GM21825 (cell line): ENCODE measurements around the gene TTC28.
"Not testable (repeated sequence)": the region's sequence is repeated elsewhere in the genome, so short reads cannot be mapped to it uniquely, and the experiment has no call there.

Experiments used
- ATAC-seq: cut with Tn5 transposase; IDR thresholded peaks from one replicate; pipeline ENCODE4 v1.9.1; 2021; ENCODE audit warnings: mild to moderate bottlenecking, moderate library complexity; ENCODE audit not compliant: unreplicated experiment

Gene TTC28

GRCh38 chr22:28118957-28119631, 560.5 kb downstream of the TTC28 start:
- no peak for ATAC-seq

GRCh38 chr22:28116219-28116673, 563.4 kb downstream of the TTC28 start:
- no peak for ATAC-seq

GRCh38 chr22:28115426-28115825, 564.2 kb downstream of the TTC28 start:
- ATAC-seq: no peak

GRCh38 chr22:28112548-28113043, 567.0 kb downstream of the TTC28 start:
- no peak for ATAC-seq

GRCh38 chr22:28112190-28112544, 567.5 kb downstream of the TTC28 start:
- ATAC-seq: no peak

- no peak for ATAC-seq
Observed at GRCh38 chr22:28111501-28112189, 568.0 kb downstream of the TTC28 start.

GRCh38 chr22:28108851-28109250, 570.8 kb downstream of the TTC28 start:
- ATAC-seq: no peak

GRCh38 chr22:28106617-28107016, 573.0 kb downstream of the TTC28 start:
- ATAC-seq: no peak

- ATAC-seq: no peak
Observed at GRCh38 chr22:28105988-28106387, 573.7 kb downstream of the TTC28 start.

- no peak for ATAC-seq
Observed at GRCh38 chr22:28105413-28105812, 574.2 kb downstream of the TTC28 start.

GRCh38 chr22:28103596-28103995, 576.0 kb downstream of the TTC28 start:
- ATAC-seq: no peak

GRCh38 chr22:28102151-28102812, 577.4 kb downstream of the TTC28 start:
- no peak for ATAC-seq

- ATAC-seq: no peak
Observed at GRCh38 chr22:28097627-28098026, 582.0 kb downstream of the TTC28 start.

GRCh38 chr22:28096161-28096560, 583.5 kb downstream of the TTC28 start:
- ATAC-seq: no peak

GRCh38 chr22:28095316-28096095, 584.1 kb downstream of the TTC28 start:
- ATAC-seq: no peak

GRCh38 chr22:28094771-28095170, 584.9 kb downstream of the TTC28 start:
- no peak for ATAC-seq

- no peak for ATAC-seq
Observed at GRCh38 chr22:28093711-28094110, 585.9 kb downstream of the TTC28 start.

GRCh38 chr22:28091486-28091885, 588.2 kb downstream of the TTC28 start:
- ATAC-seq: no peak

- ATAC-seq: not testable (repeated sequence)
Observed at GRCh38 chr22:28089541-28089940, 590.1 kb downstream of the TTC28 start.

- ATAC-seq: no peak
Observed at GRCh38 chr22:28077166-28077565, 602.5 kb downstream of the TTC28 start.

GRCh38 chr22:28075358-28075981, 604.2 kb downstream of the TTC28 start:
- no peak for ATAC-seq
